Hematopoietic multipotent progenitor cell treated with erythropoietin and hydrocortisone succinate and interleukin-3 and kit ligand, for 4 days (in vitro differentiated cells): ENCODE data around the gene COL15A1.
"Not testable (repeated sequence)": the region's sequence is repeated elsewhere in the genome, so short reads cannot be mapped to it uniquely, and the experiment has no call there.

ENCODE experiments used
- DNase-seq: peaks from one replicate; pipeline ENCODE4 v3.0.0-alpha.2; 2015

COL15A1 gene

GRCh38 chr9:98943682-98944056, at the start of gene COL15A1:
COL15A1 (plus strand) TSS chr9:98943907; CDS start chr9:98944062, 155 bp downstream.
- DNase-seq = no peak

GRCh38 chr9:98894171-98894570, 49.5 kb upstream of the COL15A1 start:
- no peak for DNase-seq

- no peak for DNase-seq
Observed at GRCh38 chr9:98894761-98895160, 48.9 kb upstream of the COL15A1 start.

- DNase-seq = peak; percentile 8
Observed at GRCh38 chr9:98896632-98897031, 47.1 kb upstream of the COL15A1 start.

DNA sequence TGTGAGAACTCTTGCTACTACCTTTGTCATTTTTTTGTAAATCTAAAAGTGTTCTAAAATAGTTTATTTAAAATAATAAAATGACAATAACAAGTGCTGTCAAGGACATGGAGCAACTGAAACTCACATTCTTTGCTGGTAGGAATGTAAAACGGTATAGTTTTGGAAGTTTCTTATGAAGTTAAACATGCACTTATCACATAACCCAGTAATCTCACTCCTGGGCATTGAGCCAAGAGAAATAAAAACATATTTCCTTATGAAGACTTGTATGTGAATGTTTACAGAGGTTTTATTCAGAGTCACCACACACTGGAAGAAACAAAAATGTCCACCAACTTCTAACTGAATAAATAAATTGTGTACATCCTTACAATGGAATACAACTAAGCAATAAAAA, 46.0 kb upstream of the COL15A1 start:
- DNase-seq = peak; percentile 17

DNA sequence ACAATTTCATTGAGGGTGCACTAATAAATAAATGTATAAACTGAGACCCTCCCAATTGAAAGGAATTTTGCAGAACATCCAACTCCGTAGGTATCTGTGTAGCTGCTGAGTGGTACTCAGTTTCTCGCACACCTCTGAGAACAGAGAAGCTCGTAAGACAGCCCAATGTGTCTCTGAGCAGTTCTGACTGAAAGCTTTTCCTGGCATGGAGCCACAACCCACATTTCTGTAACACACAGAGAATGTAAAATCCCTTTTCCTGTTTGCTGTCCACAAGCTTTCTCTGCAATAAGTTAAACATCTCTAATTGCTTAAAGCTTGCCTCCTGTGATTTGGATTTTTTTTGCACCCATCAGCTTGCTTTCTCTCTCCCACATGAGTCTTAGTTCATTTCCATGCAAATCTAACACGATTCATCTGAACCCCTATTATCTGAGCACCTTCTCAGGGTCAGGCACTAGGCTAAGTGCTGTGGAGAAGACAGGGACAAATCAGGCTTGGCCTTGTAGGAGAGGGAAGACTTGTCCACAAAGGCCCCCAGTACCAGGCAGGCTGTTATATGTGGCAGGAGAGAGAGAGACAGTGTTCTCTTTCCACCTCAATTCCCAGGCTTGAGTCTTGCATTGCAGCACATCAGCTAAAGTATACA, 44.2 kb upstream of the COL15A1 start:
- DNase-seq = peak; percentile 68

DNA sequence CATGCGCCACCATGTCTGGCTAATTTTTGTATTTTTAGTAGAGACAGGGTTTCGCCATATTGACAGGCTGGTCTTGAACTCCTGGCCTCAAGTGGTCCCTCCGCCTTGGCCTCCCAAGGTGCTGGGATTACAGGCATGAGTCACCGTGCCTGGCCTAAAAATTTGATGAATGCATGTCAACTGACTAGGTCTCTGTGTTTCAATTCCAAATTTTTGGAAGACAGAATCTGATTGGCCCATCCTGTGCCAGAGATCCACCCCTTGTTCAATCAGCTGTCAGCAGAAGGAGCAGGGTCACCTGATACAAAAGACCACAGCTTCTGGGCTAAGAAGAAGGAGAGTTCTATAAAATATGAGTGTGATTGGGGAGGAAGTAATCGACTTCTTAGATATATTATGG, 43.5 kb upstream of the COL15A1 start:
- no peak for DNase-seq

DNA sequence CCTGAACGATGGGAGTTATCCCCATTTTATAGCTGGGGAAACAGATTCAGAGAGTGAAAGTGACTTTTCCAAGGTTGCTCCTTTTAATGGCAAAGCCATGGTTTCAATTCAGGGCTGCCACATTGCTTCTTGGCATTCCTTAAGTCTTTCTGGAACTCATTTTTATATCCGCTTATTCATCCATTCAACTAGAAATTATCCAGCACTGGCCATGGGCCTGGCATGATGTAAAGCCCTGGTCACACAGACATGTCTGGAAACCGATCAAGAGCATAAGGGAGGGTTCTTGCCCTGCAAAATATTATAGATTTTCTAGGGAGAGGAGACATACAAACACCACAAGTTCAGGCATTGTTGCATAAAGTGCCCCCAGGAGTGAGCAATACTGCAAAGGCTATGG, 43.0 kb upstream of the COL15A1 start:
- DNase-seq = no peak

DNA sequence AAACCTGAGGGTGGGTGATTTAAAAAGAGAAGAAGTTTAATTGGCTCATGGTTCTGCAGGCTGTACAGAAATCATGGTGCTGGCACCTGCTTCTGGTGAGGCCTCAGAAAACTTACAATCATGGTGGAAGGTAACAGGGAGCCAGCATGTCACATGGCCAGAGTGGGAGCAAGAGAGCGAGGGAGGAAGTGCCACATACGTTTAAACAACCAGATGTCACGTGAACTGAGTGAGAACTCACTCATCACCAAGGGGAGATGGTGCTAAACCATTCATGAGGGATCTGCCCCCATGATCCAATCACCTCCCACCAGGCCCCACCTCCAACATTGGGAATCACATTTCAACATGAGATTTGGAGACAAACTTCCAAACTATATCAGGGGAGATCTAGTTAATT, 41.9 kb upstream of the COL15A1 start:
- DNase-seq = not testable (repeated sequence)

DNA sequence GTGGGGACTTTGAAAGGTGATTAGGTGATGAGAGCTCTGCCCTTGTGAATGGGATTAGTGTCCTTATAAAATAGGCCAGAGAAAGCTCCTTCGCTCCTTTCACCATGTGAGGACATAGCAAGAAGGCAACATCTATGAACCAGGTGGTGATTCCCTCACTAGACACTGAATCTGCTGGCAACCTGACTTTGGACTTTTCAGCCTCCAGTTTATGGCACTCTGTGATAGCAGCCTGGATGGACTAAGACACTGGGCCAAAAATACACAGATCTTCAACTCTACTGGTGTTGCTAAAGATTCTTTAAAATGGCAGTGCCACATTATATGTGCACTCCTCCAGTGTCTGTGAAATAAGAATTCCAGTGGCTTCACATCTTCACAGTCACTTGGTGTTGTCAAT, 41.2 kb upstream of the COL15A1 start:
- no peak for DNase-seq

DNA sequence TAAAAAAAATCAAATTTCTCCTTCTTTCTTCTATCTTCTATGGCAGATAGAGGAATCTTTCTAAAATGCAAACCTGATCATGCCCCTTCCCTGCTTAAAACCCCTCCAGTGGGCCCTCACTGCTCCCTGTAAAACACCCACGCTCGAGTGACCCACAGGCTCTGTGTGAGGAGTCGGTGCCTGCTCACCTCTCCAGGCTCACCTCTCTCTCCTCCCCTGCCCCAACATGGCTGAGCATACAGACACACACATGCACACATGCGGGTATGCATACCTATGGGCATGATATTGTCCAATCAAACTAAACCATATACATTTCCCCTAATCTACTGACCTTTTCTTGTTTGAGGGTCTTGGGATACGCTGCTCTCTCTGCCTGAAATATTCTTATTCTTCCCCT, 40.8 kb upstream of the COL15A1 start:
- DNase-seq = no peak

DNA sequence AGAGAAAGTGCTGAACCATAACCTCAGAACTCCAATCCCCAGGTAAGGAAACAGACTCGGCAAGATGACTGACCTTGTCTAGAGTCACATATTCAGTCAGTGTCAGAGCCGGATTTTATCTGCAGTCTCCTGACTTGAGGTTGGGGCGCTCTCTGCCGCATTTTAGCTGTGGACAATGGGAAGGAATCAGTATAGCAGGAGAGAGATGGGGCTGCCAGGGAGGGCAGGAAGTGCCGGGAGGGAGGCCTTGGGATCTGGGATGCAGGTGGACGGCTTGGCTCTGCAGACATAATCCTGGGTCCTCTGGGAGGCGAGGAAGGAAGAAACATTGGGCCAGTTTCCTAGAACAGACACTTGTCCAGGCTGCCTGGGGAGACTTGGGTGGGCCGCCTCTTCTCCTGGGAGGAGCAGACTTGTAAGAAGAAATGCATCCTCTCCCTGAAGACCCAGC, 39.7 kb upstream of the COL15A1 start:
- no peak for DNase-seq

DNA sequence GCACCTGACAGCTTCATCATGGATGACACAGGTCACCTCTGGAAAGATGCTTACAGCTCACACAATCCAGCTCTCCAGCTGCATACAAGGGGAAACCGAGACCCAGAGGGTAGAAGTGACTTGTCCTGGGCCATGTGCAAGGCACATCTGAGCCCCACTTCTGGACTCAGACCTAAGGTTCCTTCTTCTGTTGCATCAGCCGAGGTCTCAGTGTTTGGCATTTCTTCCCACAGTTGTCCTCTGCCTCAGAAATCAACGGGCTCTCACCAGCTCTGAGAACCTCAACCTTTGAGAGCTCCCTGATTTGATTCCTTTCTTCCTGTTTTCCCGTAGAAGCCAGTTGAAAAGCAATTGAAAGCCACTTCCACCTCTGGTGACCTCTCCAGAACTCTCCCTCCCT, 38.7 kb upstream of the COL15A1 start:
- DNase-seq = no peak

DNA sequence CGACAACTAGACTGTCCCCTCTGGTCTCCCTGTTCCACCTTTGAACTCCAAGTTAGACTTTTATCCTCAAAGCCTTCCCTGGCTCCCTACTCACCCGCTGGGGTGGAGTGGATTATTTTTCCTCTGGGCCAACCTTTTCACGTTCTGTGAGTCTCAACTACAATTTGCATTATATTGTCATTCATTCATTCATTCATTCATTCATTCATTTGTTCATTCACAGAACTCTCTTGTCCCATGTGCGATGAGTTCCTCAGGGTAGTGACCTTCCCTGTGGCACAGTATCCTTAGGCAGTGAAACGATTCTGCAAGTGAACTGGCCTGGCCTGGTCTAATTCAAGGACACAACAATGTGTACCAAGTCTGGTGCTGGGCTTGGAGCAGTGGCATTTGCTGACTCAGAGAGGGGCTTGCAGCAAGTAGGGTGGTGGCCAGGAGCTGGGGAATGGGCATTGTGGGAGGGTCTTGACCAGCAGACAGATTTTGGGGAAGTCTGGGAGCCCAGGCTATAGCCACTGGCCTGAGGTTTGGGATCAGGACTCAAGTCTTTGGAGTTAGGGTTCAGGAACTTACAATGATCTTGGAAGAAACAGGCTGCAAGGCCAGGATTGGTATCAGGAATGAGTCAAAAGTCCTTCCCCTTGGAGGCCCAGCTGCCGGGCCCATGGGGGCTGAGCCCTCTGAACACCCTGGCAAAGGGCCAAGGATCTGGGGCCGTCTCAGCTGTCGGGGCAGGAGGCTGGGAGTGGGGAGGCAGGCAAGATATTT, 37.2 kb upstream of the COL15A1 start:
- DNase-seq = no peak

GRCh38 chr9:98907055-98907454, 36.7 kb upstream of the COL15A1 start:
- DNase-seq = no peak

DNA sequence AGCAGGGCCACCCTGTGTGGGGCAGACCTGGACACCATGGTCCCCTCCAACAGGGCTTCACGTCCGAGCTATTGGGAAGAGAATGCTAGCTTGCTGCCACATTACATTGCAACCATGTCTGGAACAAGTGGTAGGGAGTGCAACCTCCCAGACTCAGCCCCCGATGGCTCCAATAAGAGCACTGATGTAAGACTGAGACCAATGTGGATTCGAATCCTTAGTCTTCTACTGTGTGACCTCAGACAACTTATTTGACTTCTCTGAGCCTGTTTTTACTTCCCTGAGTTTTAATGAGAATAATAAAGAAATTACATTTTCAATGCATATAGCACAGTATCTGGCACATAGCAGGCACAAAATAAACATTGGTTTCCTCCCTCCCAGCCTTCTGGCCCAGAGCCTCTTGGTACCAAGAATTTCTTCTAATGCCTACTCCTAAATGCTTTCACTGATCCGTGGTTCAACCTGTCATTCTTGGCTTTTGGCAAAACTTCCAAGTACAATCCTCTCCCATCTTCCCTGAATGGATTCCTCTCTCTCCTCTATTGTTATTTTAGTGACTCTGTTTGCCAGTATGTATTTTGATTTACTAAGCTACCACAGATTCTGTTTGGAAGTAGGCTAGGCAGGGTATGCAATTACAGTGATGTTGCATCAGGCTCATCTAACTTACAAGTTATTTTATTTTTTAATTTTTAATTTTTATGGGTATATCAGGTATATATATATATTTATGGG, 34.6 kb upstream of the COL15A1 start:
- no peak for DNase-seq

- no peak for DNase-seq
Observed at GRCh38 chr9:98909935-98910334, 33.8 kb upstream of the COL15A1 start.

- DNase-seq = no peak
Observed at GRCh38 chr9:98911042-98911441, 32.7 kb upstream of the COL15A1 start.

DNA sequence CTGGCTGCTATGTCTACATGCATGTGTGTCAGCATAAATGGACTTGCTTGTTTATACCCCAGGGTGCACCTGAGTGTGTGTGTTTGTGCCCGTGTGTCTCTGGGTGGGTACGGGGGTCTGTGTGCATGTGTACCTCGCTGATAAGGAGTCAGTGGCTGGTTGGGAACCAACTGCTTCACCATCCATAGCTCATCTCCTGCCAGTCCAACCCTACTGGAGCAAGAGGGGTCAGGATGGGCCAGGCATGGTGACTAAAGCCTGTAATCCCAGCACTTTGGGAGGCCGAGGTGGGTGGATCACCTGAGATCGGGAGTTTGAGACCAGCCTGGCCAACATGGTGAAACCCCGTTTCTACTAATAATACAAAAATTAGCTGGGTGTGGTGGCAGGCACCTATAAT, 32.0 kb upstream of the COL15A1 start:
- DNase-seq = not testable (repeated sequence)

- no peak for DNase-seq
Observed at GRCh38 chr9:98912450-98912849, 31.3 kb upstream of the COL15A1 start.

DNA sequence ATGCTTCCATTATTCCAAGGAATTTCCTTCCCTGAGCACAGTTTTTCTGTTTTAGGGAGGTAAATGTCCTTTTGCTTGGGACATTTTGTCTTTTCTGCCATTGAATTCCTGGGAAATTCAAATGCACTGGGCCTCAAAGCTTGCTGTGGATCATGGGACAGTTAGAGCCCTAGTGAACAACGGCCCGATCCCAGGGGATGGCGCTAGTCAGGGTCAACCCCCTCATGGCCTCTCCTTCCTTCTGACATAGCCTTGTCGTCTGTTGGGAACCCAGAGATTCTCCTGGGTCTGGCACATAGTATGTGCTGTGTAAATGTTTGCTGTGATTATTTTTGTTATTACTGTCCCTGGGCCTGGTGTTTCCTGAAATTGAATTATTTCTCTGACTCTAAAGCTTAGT, 30.7 kb upstream of the COL15A1 start:
- DNase-seq = no peak

- DNase-seq = no peak
Observed at GRCh38 chr9:98913705-98914104, 30.0 kb upstream of the COL15A1 start.

DNA sequence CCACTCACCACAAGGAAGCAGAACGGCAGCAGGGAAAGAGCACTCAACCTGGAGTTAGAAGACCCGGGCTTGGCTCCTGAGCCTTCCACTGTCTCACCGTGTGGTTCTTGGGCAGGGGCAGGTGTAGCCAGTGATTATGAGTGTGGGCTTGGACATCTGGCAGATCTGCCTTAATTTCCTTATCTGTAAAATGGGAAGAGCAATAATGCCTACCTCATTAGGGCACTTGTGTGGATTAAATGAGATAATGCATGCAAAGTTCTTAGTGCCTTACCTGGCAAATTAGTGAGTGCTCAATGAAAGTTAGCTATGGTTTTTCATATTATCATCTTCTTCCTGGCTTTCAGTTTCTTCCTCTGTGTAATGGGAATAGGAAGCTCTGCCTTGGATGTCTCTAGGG, 28.1 kb upstream of the COL15A1 start:
- no peak for DNase-seq

GRCh38 chr9:98916660-98917059, 27.0 kb upstream of the COL15A1 start:
- DNase-seq = no peak
